PC-9 (cell line): ENCODE measurements around the gene TM4SF5.

Source experiments
- EZH2 ChIP-seq: fragments of 200-600 bp; sonication (generic); IDR thresholded peaks from 2 replicates; pipeline ENCODE4 v1.8.0; 2017; ENCODE audit warnings: antibody characterized with exemption, low read depth
- TF ChIP-seq, protein P1 (sequence below): fragments of 200-600 bp; sonication (generic); conservative IDR thresholded peaks from 2 replicates; pipeline ENCODE4 v1.6.1; 2017; ENCODE audit warnings: mixed run types, antibody characterized with exemption, mild to moderate bottlenecking, moderate library complexity

DNA sequence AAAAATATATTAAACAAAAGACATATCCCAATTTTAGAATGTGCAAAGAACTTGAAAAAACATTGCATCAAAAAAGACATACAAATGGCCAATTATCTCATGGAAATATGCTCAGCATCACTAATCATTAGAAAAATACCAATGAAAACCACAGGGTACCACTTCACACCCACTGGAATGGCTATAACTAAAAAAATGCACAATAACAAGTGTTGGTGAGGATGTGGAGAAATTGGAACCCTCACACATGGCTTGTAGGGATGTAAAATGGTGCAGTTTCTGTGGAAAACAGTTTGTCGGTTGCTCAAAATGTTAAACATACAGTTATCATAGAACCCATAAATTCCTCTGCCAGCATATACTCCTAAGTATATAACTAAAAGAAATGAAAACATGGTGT, 23.5 kb downstream of the TM4SF5 start:
- TF ChIP-seq, protein P1, sequence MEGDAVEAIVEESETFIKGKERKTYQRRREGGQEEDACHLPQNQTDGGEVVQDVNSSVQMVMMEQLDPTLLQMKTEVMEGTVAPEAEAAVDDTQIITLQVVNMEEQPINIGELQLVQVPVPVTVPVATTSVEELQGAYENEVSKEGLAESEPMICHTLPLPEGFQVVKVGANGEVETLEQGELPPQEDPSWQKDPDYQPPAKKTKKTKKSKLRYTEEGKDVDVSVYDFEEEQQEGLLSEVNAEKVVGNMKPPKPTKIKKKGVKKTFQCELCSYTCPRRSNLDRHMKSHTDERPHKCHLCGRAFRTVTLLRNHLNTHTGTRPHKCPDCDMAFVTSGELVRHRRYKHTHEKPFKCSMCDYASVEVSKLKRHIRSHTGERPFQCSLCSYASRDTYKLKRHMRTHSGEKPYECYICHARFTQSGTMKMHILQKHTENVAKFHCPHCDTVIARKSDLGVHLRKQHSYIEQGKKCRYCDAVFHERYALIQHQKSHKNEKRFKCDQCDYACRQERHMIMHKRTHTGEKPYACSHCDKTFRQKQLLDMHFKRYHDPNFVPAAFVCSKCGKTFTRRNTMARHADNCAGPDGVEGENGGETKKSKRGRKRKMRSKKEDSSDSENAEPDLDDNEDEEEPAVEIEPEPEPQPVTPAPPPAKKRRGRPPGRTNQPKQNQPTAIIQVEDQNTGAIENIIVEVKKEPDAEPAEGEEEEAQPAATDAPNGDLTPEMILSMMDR = no peak
- no peak for TF ChIP-seq EZH2
